Glutamatergic neuron (in vitro differentiated cells): ENCODE measurements around the gene TSHZ3. TPM values are rescaled to one million over a fixed set of nuclear protein-coding genes. Genes with fewer than 3 reads are reported as not detected.

ENCODE experiments used
- DNase-seq: peaks from one replicate; pipeline ENCODE4 v3.0.0; 2022
- H3K27ac Mint-ChIP-seq: one replicate; pipeline ENCODE4 v1.8.0; 2020; ENCODE audit warnings: mild to moderate bottlenecking, mixed read lengths, inconsistent platforms; ENCODE audit not compliant: unreplicated experiment
- H3K27me3 Mint-ChIP-seq: one replicate; pipeline ENCODE4 v1.8.0; 2020; ENCODE audit warnings: mild to moderate bottlenecking, moderate library complexity, mixed read lengths, inconsistent platforms; ENCODE audit not compliant: unreplicated experiment
- H3K36me3 Mint-ChIP-seq: one replicate; pipeline ENCODE4 v1.8.0; 2020; ENCODE audit warnings: mild to moderate bottlenecking, mixed read lengths, inconsistent platforms; ENCODE audit not compliant: unreplicated experiment
- H3K4me1 Mint-ChIP-seq: one replicate; pipeline ENCODE4 v1.8.0; 2020; ENCODE audit warnings: mild to moderate bottlenecking, low read depth, mixed read lengths, inconsistent platforms; ENCODE audit not compliant: unreplicated experiment
- H3K4me3 Mint-ChIP-seq: one replicate; pipeline ENCODE4 v1.8.0; 2020; ENCODE audit warnings: mild to moderate bottlenecking, mixed read lengths, inconsistent platforms; ENCODE audit not compliant: unreplicated experiment
- H3K9me3 Mint-ChIP-seq: one replicate; pipeline ENCODE4 v1.8.0; 2020; ENCODE audit warnings: mild to moderate bottlenecking, moderate library complexity, mixed read lengths, inconsistent platforms; ENCODE audit not compliant: unreplicated experiment
- total RNA-seq: library from RNA; stranded (reverse); fragmentation: NEBNext Ultra II Directional; extraction: Animal tissue kit (Norgen Biotek cat#: 25700); gene quantifications from one replicate; pipeline ENCODE4 v1.2.1, GENCODE V29; 2021; ENCODE audit not compliant: unreplicated experiment
- TF ChIP-seq, protein P1 (sequence below): fragments of 200-600 bp; sonication (generic); IDR thresholded peaks from one replicate; pipeline ENCODE4 v1.5.0; 2021; ENCODE audit not compliant: partially characterized antibody, unreplicated experiment

TSHZ3 gene
- total RNA-seq, 1 donor from 2014 or later: 7.4 TPM

- H3K27ac Mint-ChIP-seq: no peak overlapping the region
- H3K27me3 Mint-ChIP-seq: no peaks in the 10 kb centered on the region
- H3K4me1 Mint-ChIP-seq: peaks cover 22% of the 10 kb centered on the region
- peaks cover 8% of the 10 kb centered on the region for H3K36me3 Mint-ChIP-seq
- no peak for DNase-seq
- TF ChIP-seq, protein P1, sequence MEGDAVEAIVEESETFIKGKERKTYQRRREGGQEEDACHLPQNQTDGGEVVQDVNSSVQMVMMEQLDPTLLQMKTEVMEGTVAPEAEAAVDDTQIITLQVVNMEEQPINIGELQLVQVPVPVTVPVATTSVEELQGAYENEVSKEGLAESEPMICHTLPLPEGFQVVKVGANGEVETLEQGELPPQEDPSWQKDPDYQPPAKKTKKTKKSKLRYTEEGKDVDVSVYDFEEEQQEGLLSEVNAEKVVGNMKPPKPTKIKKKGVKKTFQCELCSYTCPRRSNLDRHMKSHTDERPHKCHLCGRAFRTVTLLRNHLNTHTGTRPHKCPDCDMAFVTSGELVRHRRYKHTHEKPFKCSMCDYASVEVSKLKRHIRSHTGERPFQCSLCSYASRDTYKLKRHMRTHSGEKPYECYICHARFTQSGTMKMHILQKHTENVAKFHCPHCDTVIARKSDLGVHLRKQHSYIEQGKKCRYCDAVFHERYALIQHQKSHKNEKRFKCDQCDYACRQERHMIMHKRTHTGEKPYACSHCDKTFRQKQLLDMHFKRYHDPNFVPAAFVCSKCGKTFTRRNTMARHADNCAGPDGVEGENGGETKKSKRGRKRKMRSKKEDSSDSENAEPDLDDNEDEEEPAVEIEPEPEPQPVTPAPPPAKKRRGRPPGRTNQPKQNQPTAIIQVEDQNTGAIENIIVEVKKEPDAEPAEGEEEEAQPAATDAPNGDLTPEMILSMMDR: no peak
- H3K9me3 Mint-ChIP-seq: peaks cover 10% of the 10 kb centered on the region
- H3K4me3 Mint-ChIP-seq: no peak overlapping the region
Measured at GRCh38 chr19:31269425-31270127, 79.7 kb downstream of the TSHZ3 start.

DNA sequence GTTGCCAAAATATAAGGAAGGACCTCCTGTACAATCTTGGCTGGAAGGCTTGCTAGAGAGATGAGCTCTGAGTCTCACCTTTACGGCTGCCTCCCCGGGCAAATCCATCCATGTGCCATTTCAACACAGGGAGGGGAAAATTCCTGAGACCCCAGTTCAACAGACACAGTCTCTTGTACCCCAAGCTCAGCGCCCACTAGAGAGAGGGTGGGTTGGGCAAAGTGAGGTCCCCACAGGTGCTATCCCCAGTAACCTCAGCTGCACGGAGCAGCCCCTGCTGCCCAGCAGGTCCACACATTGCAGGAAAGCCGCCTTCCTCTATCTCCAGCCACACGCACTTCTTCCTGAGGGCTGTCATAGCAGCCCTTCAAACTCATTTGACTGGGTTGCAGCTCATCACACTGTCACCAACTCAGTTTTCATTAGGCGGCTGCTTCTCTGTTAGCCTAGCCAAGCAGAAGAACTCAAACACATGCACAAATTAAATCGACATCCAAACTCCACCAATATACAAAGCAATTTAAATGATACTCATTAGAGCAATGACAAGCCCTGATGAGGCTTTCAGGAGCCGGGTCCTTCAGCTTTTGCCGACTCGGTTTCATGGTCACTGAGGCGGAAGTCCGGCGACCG, 80.4 kb downstream of the TSHZ3 start:
- peaks cover 6% of the 10 kb centered on the region for H3K9me3 Mint-ChIP-seq
- H3K27me3 Mint-ChIP-seq: no peaks in the 10 kb centered on the region
- DNase-seq: no peak
- no peak overlapping the region for H3K4me3 Mint-ChIP-seq
- TF ChIP-seq, protein P1: no peak
- peaks cover 8% of the 10 kb centered on the region for H3K36me3 Mint-ChIP-seq
- H3K4me1 Mint-ChIP-seq: peaks cover 19% of the 10 kb centered on the region
- no peak overlapping the region for H3K27ac Mint-ChIP-seq

DNA sequence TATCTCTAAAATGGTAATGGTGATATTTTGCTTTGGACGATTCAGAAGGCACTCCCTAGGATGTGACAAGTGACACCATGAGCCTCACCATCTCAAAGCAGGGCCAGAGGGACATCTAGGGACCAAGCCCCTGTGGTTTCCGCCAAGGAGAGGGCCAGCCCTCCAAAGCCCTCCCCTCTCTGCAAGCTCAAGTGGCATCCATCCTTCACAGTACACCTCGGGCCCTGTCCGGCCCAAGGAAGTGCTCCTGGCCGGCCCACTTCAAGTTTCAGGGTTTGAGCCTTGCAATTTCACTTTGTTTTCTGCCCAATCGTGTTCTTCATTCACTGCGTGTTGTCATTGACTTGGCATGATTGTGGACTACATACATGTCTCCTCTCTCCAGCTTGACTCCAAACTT, 82.5 kb downstream of the TSHZ3 start:
- TF ChIP-seq, protein P1: no peak
- Mint-ChIP-seq H3K4me3 (no peak overlapping the region), H3K9me3 (peaks cover 6% of the 10 kb centered on the region), H3K4me1 (peaks cover 5% of the 10 kb centered on the region), H3K36me3 (peaks cover 8% of the 10 kb centered on the region), H3K27ac (no peak overlapping the region), H3K27me3 (no peaks in the 10 kb centered on the region)
- no peak for DNase-seq

GRCh38 chr19:31266196-31266595, 83.0 kb downstream of the TSHZ3 start:
- TF ChIP-seq, protein P1: no peak
- Mint-ChIP-seq H3K36me3 (peaks cover 8% of the 10 kb centered on the region), H3K27ac (no peak overlapping the region), H3K9me3 (peaks cover 6% of the 10 kb centered on the region), H3K27me3 (no peaks in the 10 kb centered on the region), H3K4me1 (peaks cover 1% of the 10 kb centered on the region), H3K4me3 (no peak overlapping the region)
- no peak for DNase-seq
